Calu3 (cell line): ENCODE data around the gene STIM1. TPM values are rescaled to one million over a fixed set of nuclear protein-coding genes. Genes with fewer than 3 reads are reported as not detected.

ENCODE experiments used
- BruUV-seq: library from RNA; stranded (reverse); fragments of 400-500 nt; replicated peaks from 2 replicates; lab custom pipeline; 2021; lab: Mats Ljungman, UMichigan
- CTCF ChIA-PET: fragments of 300-600 bp; sonication (Branson Sonifier 250); formaldehyde crosslinking; loops from one replicate; lab custom pipeline; 2022; ENCODE audit warnings: antibody characterized with exemption; lab: Charles Lee
- DNase-seq: peaks from one replicate; pipeline ENCODE4 v3.0.0; 2022
- H3K27ac Mint-ChIP-seq: one replicate; pipeline ENCODE4 v1.8.0; 2022; ENCODE audit warnings: mixed read lengths; ENCODE audit not compliant: unreplicated experiment
- H3K27me3 Mint-ChIP-seq: one replicate; pipeline ENCODE4 v1.8.0; 2022; ENCODE audit warnings: mixed read lengths; ENCODE audit not compliant: unreplicated experiment
- H3K36me3 Mint-ChIP-seq: one replicate; pipeline ENCODE4 v1.8.0; 2022; ENCODE audit warnings: mild to moderate bottlenecking, moderate library complexity, mixed read lengths; ENCODE audit not compliant: insufficient read depth, unreplicated experiment
- H3K4me1 Mint-ChIP-seq: one replicate; pipeline ENCODE4 v1.8.0; 2022; ENCODE audit warnings: mild to moderate bottlenecking, low read depth, mixed read lengths; ENCODE audit not compliant: unreplicated experiment
- H3K4me3 Mint-ChIP-seq: one replicate; pipeline ENCODE4 v1.8.0; 2022; ENCODE audit warnings: mild to moderate bottlenecking, low read depth, moderate library complexity, mixed read lengths; ENCODE audit not compliant: unreplicated experiment
- H3K9me3 Mint-ChIP-seq: one replicate; pipeline ENCODE4 v1.8.0; 2022; ENCODE audit warnings: low read depth, mixed read lengths; ENCODE audit not compliant: unreplicated experiment
- intact Hi-C: fragments of 100-400 bp; cut with micrococcal nuclease; formaldehyde crosslinking; loops from one replicate; pipeline ENCODE4 v1.10.0; 2022; ENCODE audit not compliant: unreplicated experiment
- total RNA-seq: library from RNA; stranded (reverse); gene quantifications from 2 replicates; pipeline ENCODE4 v1.2.3, GENCODE V29; 2022
- TF ChIP-seq, protein P1 (sequence below): fragments of 200-600 bp; IDR thresholded peaks from one replicate; pipeline ENCODE4 v1.8.0; 2022; ENCODE audit warnings: antibody characterized with exemption; ENCODE audit not compliant: unreplicated experiment

STIM1 gene
- total RNA-seq, 1 experiment from 2014 or later, result 60.1 TPM

DNA sequence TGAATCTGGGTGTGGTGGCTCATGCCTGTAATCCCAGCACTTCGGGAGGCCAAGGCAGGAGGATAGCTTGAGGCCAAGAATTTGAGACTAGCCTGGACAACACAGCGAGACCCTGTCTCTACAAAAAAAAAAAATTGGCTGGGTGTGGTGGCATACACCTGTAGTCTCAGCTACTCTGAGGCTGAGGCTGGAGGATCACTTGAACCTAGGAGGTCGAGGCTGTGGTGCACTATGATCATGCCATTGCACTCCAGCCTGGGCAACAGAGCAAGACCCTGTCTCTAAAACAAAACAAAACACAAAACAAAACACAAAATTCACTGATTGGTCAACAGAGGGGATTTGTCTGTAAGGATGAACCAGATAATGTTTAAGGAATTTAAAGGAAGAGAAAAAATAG is 113.7 kb downstream of the STIM1 start:
- DNase-seq, result no peak
- no peak overlapping the region for H3K27ac Mint-ChIP-seq
- intact Hi-C loops, result no loop called here
- no peaks in the 10 kb centered on the region for H3K36me3 Mint-ChIP-seq
- TF ChIP-seq, protein P1, sequence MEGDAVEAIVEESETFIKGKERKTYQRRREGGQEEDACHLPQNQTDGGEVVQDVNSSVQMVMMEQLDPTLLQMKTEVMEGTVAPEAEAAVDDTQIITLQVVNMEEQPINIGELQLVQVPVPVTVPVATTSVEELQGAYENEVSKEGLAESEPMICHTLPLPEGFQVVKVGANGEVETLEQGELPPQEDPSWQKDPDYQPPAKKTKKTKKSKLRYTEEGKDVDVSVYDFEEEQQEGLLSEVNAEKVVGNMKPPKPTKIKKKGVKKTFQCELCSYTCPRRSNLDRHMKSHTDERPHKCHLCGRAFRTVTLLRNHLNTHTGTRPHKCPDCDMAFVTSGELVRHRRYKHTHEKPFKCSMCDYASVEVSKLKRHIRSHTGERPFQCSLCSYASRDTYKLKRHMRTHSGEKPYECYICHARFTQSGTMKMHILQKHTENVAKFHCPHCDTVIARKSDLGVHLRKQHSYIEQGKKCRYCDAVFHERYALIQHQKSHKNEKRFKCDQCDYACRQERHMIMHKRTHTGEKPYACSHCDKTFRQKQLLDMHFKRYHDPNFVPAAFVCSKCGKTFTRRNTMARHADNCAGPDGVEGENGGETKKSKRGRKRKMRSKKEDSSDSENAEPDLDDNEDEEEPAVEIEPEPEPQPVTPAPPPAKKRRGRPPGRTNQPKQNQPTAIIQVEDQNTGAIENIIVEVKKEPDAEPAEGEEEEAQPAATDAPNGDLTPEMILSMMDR, result no peak
- no peaks in the 10 kb centered on the region for H3K27me3 Mint-ChIP-seq
- no peaks in the 10 kb centered on the region for H3K4me1 Mint-ChIP-seq
- H3K4me3 Mint-ChIP-seq, result no peak overlapping the region
- CTCF ChIA-PET, result interaction anchor here (0.6 kb wide), 1 partner anchor 80 kb away, joined by 3 read pairs; no protein-coding TSS in a partner anchor
- BruUV-seq, result no TSS peak
- no peaks in the 10 kb centered on the region for H3K9me3 Mint-ChIP-seq

DNA sequence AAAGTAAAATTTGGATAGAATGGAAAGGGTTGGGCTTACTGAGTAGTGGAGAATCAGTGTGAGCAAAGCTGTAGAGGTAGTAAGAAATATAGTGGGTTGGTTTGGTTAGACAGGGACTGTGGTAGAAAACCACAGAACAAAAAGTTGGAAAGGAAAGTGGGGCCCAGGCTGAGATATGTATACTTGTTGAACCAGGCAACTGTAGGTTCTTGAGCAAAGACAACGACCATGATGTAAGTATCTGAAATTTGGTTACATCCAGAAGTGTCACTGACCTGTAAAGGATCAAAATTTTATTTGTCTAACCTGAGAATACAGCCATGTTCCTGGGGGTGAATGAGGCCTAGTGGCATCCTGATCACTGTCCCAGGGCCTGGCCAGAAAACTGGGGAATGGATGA is 114.1 kb downstream of the STIM1 start:
- no peaks in the 10 kb centered on the region for H3K27me3 Mint-ChIP-seq
- no TSS peak for BruUV-seq
- no peaks in the 10 kb centered on the region for H3K9me3 Mint-ChIP-seq
- no peak for DNase-seq
- H3K36me3 Mint-ChIP-seq, result no peaks in the 10 kb centered on the region
- H3K4me1 Mint-ChIP-seq, result no peaks in the 10 kb centered on the region
- H3K27ac Mint-ChIP-seq, result no peak overlapping the region
- CTCF ChIA-PET, result interaction anchor here (0.6 kb wide), 1 partner anchor 79 kb away, joined by 3 read pairs; no protein-coding TSS in a partner anchor
- no peak overlapping the region for H3K4me3 Mint-ChIP-seq
- TF ChIP-seq, protein P1, result no peak
- intact Hi-C loops, result loop anchor here (5.0 kb wide), 1 partner anchor 112 kb away; the partner anchor contains the start of gene STIM1

DNA sequence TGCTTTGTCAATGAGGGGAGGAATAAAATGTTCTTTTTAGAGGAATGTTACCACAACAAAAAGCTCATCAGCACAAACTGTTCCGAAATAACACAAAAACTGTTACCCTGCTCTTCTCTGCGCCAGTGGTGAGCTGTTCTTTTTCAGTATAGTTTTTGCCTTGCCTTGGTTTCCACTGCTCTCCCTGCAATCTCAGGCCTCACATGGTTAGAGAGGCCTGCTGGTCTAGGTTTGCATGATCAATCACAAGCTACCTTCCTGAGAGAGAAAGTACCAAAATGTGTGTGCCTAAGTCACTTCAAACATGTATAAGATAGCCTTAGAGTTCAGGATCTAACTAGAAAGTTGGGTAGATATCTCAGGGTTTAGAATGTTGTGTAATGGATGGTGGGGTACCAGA is 114.6 kb downstream of the STIM1 start:
- H3K4me1 Mint-ChIP-seq, result no peaks in the 10 kb centered on the region
- CTCF ChIA-PET, result interaction anchor here (0.7 kb wide), 1 partner anchor 538 kb away, joined by 3 read pairs; no protein-coding TSS in a partner anchor

DNA sequence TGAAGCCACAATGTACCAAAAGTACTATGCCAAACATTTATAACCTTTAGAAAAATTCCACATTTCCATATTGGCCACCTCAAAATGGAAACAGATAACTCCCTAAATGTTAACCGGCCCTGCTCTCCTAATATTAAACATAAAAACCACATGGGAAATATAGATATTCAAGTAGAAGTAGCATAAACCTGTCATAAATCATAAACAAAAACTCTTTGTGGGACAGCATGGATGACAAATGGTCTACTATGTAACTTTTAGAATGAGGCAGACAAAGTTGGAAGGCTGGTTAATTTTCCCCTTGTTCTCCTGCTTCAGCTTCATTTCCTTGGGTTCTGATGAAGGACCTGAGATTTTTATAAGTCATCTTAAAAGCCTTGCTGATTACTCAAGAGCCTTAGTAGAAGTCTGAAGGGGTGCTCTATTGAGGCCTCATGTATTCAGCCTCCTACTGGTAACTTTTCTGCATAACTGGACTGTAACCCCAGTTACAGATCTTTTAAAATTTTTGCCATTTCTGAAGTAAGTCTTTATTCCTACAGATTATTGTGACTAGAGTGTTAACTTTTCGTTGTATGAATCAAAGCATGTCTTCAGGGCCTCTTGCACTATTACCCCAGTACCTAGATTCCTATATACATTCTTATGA is 116.4 kb downstream of the STIM1 start:
- Mint-ChIP-seq H3K4me3 (no peak overlapping the region), H3K9me3 (no peaks in the 10 kb centered on the region), H3K27me3 (no peaks in the 10 kb centered on the region), H3K27ac (no peak overlapping the region), H3K4me1 (no peaks in the 10 kb centered on the region), H3K36me3 (no peaks in the 10 kb centered on the region)
- no peak for DNase-seq
- intact Hi-C loops, result loop anchor here (5.0 kb wide), 1 partner anchor 115 kb away; the partner anchor contains the start of gene STIM1
- no TSS peak for BruUV-seq
- TF ChIP-seq, protein P1, result no peak
- CTCF ChIA-PET, result interaction anchor here (1.1 kb wide), 1 partner anchor 101 kb away, joined by 3 read pairs; no protein-coding TSS in a partner anchor

More for the DNA sequence above, 114.6 kb downstream of the STIM1 start:
- TF ChIP-seq, protein P1, result no peak
- Mint-ChIP-seq H3K27ac (no peak overlapping the region), H3K36me3 (no peaks in the 10 kb centered on the region), H3K27me3 (no peaks in the 10 kb centered on the region), H3K9me3 (no peaks in the 10 kb centered on the region), H3K4me3 (no peak overlapping the region)
- intact Hi-C loops, result loop anchor here (5.0 kb wide), 1 partner anchor 113 kb away; the partner anchor contains the start of gene STIM1
- DNase-seq, result no peak
- no TSS peak for BruUV-seq
